ENCODE results near the gene MYO15A.

Gene MYO15A

GRCh38 chr17:18142417-18142816 lies 33.9 kb downstream of the MYO15A start:
- no peak overlapping the region for H3K4me3 ChIP-seq (ENCODE audit: low read depth, low read length)
- in situ Hi-C loops (cut with HindIII; ENCODE audit: low sequenced_read_pairs), result no loop called here
- TF ChIP-seq CTCF (IDR thresholded peaks at IDR 0.05; ENCODE audit: low read depth, low read length, missing control alignments), result no peak
- DNase-seq (ENCODE audit: low read depth), result no peak

GRCh38 chr17:18143044-18143936 lies 34.7 kb downstream of the MYO15A start:
- no peak for DNase-seq (ENCODE audit: low read depth)
- in situ Hi-C loops (cut with HindIII; ENCODE audit: low sequenced_read_pairs), result no loop called here
- peak; percentile 50 for TF ChIP-seq CTCF (IDR thresholded peaks at IDR 0.05; ENCODE audit: low read depth, low read length, missing control alignments)
- no peak overlapping the region for H3K4me3 ChIP-seq (ENCODE audit: low read depth, low read length)

- H3K4me3 ChIP-seq (ENCODE audit: low read depth, low read length), result no peak overlapping the region
- no peak for DNase-seq (ENCODE audit: low read depth)
- TF ChIP-seq CTCF (IDR thresholded peaks at IDR 0.05; ENCODE audit: low read depth, low read length, missing control alignments), result no peak
- in situ Hi-C loops (cut with HindIII; ENCODE audit: low sequenced_read_pairs), result no loop called here
Observed at GRCh38 chr17:18144261-18144660, 35.7 kb downstream of the MYO15A start.

- no peak for DNase-seq (ENCODE audit: low read depth)
- no peak for TF ChIP-seq CTCF (IDR thresholded peaks at IDR 0.05; ENCODE audit: low read depth, low read length, missing control alignments)
- in situ Hi-C loops (cut with HindIII; ENCODE audit: low sequenced_read_pairs), result no loop called here
- no peak overlapping the region for H3K4me3 ChIP-seq (ENCODE audit: low read depth, low read length)
Observed at GRCh38 chr17:18144855-18145254, 36.3 kb downstream of the MYO15A start.

- DNase-seq (ENCODE audit: low read depth), result no peak
- in situ Hi-C loops (cut with HindIII; ENCODE audit: low sequenced_read_pairs), result no loop called here
- TF ChIP-seq CTCF (IDR thresholded peaks at IDR 0.05; ENCODE audit: low read depth, low read length, missing control alignments), result no peak
Observed at GRCh38 chr17:18145811-18146210, 37.3 kb downstream of the MYO15A start.

GRCh38 chr17:18146259-18146658 lies 37.7 kb downstream of the MYO15A start:
- DNase-seq (ENCODE audit: low read depth), result no peak
- no peak for TF ChIP-seq CTCF (IDR thresholded peaks at IDR 0.05; ENCODE audit: low read depth, low read length, missing control alignments)
- in situ Hi-C loops (cut with HindIII; ENCODE audit: low sequenced_read_pairs), result no loop called here

More at GRCh38 chr17:18145811-18146210, 37.3 kb downstream of the MYO15A start:
- no peak overlapping the region for H3K4me3 ChIP-seq (ENCODE audit: low read depth, low read length)

More at GRCh38 chr17:18146259-18146658, 37.7 kb downstream of the MYO15A start:
- no peak overlapping the region for H3K4me3 ChIP-seq (ENCODE audit: low read depth, low read length)

All from astrocyte of the cerebellum (primary cell).